HFF-Myc (cell line): ENCODE results near the gene HDLBP.

Source experiments
- DNase-seq: peaks from one replicate; pipeline ENCODE4 v3.0.0-alpha.2; 2011; ENCODE audit warnings: low read depth; ENCODE audit errors: extremely low read depth
- H3K4me3 ChIP-seq: replicated peaks from 2 replicates; pipeline ENCODE4 v1.5.1; 2011; ENCODE audit warnings: low read depth, mild to moderate bottlenecking, control low read depth, low read length
- CTCF ChIP-seq: IDR thresholded peaks from 2 replicates; pipeline ENCODE4 v1.5.1; 2012; ENCODE audit warnings: mild to moderate bottlenecking, low read depth, low read length, control low read depth; ENCODE audit errors: missing control alignments

HDLBP gene

GRCh38 chr2:241239552-241240202 lies 75.8 kb downstream of the HDLBP start:
- TF ChIP-seq CTCF, result no peak
- no peak overlapping the region for H3K4me3 ChIP-seq

DNA sequence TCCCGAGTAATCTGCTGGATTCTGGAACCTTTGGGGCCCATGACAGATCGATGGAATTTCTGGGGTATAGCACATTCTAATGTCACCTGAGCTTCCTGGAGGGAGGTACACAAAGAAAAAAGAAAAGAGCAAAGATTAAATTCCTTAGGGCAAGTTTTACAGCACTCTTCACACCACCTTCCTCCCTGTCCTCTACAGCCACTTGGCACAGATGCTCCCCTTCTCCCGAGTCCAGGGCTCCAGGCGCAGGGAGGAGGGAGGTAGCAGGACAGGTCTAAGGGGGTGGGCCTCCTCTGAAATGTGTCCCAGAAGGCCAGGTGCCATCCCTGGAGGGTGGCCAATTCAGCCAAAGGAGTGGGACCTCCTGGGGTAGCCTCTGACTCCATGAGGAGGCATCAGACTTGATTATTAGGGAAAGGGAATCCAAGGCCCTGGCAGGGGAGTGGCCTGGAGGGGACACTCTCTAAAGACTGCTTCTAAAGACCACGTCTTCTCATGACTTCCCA lies 76.7 kb downstream of the HDLBP start:
- no peak for TF ChIP-seq CTCF
- no peak for DNase-seq

More at GRCh38 chr2:241239552-241240202, 75.8 kb downstream of the HDLBP start:
- DNase-seq, result no peak

GRCh38 chr2:241237949-241238371 lies 77.5 kb downstream of the HDLBP start:
- no peak for TF ChIP-seq CTCF
- no peak for DNase-seq
- H3K4me3 ChIP-seq, result no peak overlapping the region

More for the DNA sequence above, 76.7 kb downstream of the HDLBP start:
- no peak overlapping the region for H3K4me3 ChIP-seq

- no peak for TF ChIP-seq CTCF
- no peak for DNase-seq
- H3K4me3 ChIP-seq, result no peak overlapping the region
These were observed 78.4 kb downstream of the HDLBP start for GRCh38 chr2:241237047-241237446.

DNA sequence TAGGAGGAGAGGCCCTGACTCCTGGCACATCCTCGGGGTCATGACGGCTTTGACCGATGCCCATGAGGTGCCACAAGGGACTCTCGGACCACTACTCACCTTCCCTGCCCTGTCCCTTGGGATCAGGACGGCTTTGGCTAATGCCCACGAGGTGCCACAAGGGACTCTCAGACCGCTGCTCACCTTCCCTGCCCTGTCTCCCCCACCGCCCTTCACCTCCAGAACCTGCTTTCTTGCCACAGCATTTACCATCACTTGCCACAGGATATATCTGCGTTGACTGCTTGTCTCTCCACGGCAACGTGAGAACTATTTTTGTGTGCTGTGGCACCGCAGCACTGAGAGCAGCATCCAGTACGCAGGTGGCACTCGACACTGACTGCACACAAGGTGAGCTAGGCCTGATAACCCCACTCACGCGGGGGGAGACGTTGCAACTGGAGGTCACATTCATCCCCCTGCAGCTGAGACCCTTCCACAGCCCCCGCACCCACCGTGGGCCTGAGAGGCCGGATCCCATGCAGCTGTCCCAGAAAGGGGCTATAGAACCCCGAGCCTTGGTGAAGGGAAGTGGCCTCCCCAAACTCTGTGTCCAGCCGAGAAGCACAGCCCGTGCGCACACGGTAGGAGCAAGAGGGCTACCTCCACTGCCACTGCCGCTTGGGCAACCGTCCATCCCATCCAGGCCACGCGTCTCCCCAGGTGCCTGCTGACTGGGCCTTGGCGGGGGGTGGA lies 79.4 kb downstream of the HDLBP start:
- H3K4me3 ChIP-seq, result no peak overlapping the region
- no peak for TF ChIP-seq CTCF
- DNase-seq, result no peak

DNA sequence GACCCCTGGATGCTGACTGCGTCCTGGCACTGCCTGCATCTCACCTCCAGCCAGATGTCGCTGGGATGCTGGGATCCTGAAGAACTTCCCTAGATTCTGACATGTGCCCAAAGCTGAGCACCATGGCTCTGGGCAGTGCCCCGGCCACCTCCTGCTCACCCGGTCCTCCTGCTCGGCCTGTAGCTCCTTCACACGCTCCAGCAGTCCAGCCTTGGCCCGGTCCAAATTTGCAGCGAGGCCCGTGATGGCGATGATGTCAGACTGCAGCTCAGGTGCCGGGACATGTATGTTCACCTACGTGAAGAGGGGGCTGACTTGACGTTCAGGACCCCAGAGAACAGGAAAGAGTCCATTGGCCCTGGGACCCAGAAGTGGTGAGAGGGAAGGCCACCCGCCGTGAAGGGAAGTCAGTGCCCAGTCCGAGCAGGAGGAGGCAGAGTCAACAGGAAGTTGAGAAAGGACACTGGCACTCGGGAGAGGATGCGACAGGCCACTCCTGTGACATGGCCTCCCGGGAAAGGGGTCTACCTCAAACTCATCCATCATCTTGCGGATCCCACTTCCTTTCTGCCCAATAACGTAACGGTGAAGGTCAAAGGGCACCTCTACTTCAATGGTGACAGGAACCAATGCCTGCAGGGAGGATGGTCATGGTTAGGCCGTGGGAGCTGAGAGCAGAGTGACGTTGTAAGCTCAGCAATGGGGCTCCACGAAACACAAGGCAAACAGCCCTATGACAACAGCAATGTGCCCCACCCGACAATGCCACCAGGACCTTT lies 80.3 kb downstream of the HDLBP start:
- no peak overlapping the region for H3K4me3 ChIP-seq
- TF ChIP-seq CTCF, result no peak
- DNase-seq, result no peak
